HEK293 (cell line): Measurements from ENCODE around the gene CLEC4A.
A peak's percentile ranks its signal among the peaks of the same experiment; 100 is the strongest.
"Not testable (repeated sequence)": the region's sequence is repeated elsewhere in the genome, so short reads cannot be mapped to it uniquely, and the experiment has no call there.

Experiments
- CTCF ChIA-PET: fragments of 350-600 bp; formaldehyde crosslinking; extraction: SDS; loops from one replicate; lab custom pipeline; 2021; ENCODE audit warnings: antibody characterized with exemption; lab: Yijun Ruan, JAX
- POLR2A ChIA-PET: fragments of 300-600 bp; formaldehyde crosslinking; extraction: SDS; loops from one replicate; lab custom pipeline; 2020; ENCODE audit warnings: antibody characterized with exemption, inconsistent platforms; lab: Yijun Ruan, JAX
- H3K27ac ChIP-seq: fragments of 200-500 bp; sonication (Bioruptor generic); 2 replicates; pipeline ENCODE4 v1.5.1; 2014; ENCODE audit warnings: low read depth, low read length, control low read depth, inconsistent platforms; ENCODE audit errors: extremely low read depth
- H3K36me3 ChIP-seq, 2 experiments: fragments of 200-500 bp in 1 of 2; sonication (Bioruptor generic) in 1 of 2; 1 replicate in 1 of 2; 2 replicates in 1 of 2; pipeline ENCODE4 v1.5.1; 2014 to 2017; ENCODE audit warnings: inconsistent platforms in 2 of 2, low read length in 2 of 2; ENCODE audit not compliant: control insufficient read depth in 2 of 2, insufficient read depth in 1 of 2
- H3K4me1 ChIP-seq: fragments of 200-500 bp; sonication (Bioruptor generic); 2 replicates; pipeline ENCODE4 v1.5.1; 2014; ENCODE audit warnings: mild to moderate bottlenecking, low read length, inconsistent platforms; ENCODE audit not compliant: control insufficient read depth, insufficient read depth
- H3K4me3 ChIP-seq: 2 replicates; pipeline ENCODE4 v1.5.1; 2011; ENCODE audit warnings: low read depth, mild to moderate bottlenecking, control low read depth, low read length, moderate library complexity
- H3K9me3 ChIP-seq: fragments of 200-500 bp; sonication (Bioruptor generic); 2 replicates; pipeline ENCODE4 v1.5.1; 2014; ENCODE audit warnings: low read depth, low read length, inconsistent platforms; ENCODE audit not compliant: control insufficient read depth, insufficient read depth
- CTCF ChIP-seq: fragments of 450-650 bp; formaldehyde crosslinking; IDR thresholded peaks from 2 replicates; pipeline ENCODE4 v1.5.1; 2016; ENCODE audit warnings: missing biosample characterization, missing genetic modification characterization
- IKZF3 ChIP-seq: fragments of 450-650 bp; IDR thresholded peaks from 2 replicates; pipeline ENCODE4 v1.5.0; 2018; ENCODE audit warnings: missing biosample characterization, mild to moderate bottlenecking, missing genetic modification characterization, moderate library complexity
- ZBTB17 ChIP-seq: fragments of 450-650 bp; formaldehyde crosslinking; IDR thresholded peaks from 2 replicates; pipeline ENCODE4 v1.5.1; 2016; ENCODE audit warnings: missing biosample characterization, missing genetic modification characterization
- ZNF426 ChIP-seq: fragments of 450-650 bp; formaldehyde crosslinking; IDR thresholded peaks from 2 replicates; pipeline ENCODE4 v1.5.1; 2017; ENCODE audit warnings: missing biosample characterization, missing genetic modification characterization, mild to moderate bottlenecking, inconsistent platforms, moderate library complexity
- ZNF623 ChIP-seq: fragments of 450-650 bp; formaldehyde crosslinking; IDR thresholded peaks from 2 replicates; pipeline ENCODE4 v1.5.1; 2016; ENCODE audit warnings: missing biosample characterization, missing genetic modification characterization
- ZSCAN16 ChIP-seq: fragments of 450-650 bp; formaldehyde crosslinking; IDR thresholded peaks from 2 replicates; pipeline ENCODE4 v1.5.1; 2016; ENCODE audit warnings: missing biosample characterization, missing genetic modification characterization

CLEC4A gene

DNA sequence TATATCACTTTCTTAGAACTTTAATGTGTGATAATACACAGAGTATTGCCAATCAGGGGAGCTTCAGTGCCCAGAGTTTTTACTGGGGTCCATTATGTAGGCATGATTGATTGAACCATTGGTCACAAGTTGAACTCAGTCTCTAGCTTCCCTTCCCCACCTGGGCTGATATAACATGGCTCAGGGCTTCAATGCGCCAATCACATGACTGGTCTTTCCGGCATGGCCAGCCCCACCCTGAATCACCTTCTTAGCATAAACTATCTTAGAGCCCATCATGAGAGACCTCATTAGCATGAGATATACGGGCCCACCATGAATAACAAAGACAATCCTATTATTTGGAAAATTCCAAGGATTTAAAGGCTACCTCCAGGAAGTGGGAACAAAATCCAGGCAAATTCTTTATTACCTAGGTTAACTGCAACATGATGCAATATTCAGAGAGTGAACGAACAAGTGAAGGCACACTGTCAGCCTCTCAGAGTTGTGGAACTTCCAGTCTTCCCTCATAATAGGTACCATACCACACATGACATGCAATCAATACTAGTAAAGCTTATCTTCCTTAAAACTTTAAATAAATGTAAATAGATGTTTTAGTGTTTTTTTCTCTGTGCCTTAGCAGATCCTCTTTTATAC is 3.2 kb upstream of the CLEC4A start (continued):
- no peak for TF ChIP-seq ZSCAN16 (tag by site-specific recombination)
- TF ChIP-seq, all 188 proteins: peak for 0

GRCh38 chr12:8127138-8127537 is 3.7 kb downstream of the CLEC4A start:
- POLR2A ChIA-PET = no interaction called here
- no peak for TF ChIP-seq ZNF623 (tag by site-specific recombination)
- TF ChIP-seq, all 188 proteins: peak for 0
- H3K4me1 ChIP-seq = no peaks in the 10 kb centered on the region
- no peaks in the 10 kb centered on the region; a peak in 1 of 3 replicates for H3K36me3 ChIP-seq
- H3K9me3 ChIP-seq = no peaks in the 10 kb centered on the region
- CTCF ChIA-PET = no interaction called here
- no peak overlapping the region for H3K4me3 ChIP-seq
- H3K27ac ChIP-seq = no peak overlapping the region

- H3K36me3 ChIP-seq, POLR2A ChIA-PET: not testable (repeated sequence)
These were observed 10.4 kb downstream of the CLEC4A start for GRCh38 chr12:8133636-8134397.

DNA sequence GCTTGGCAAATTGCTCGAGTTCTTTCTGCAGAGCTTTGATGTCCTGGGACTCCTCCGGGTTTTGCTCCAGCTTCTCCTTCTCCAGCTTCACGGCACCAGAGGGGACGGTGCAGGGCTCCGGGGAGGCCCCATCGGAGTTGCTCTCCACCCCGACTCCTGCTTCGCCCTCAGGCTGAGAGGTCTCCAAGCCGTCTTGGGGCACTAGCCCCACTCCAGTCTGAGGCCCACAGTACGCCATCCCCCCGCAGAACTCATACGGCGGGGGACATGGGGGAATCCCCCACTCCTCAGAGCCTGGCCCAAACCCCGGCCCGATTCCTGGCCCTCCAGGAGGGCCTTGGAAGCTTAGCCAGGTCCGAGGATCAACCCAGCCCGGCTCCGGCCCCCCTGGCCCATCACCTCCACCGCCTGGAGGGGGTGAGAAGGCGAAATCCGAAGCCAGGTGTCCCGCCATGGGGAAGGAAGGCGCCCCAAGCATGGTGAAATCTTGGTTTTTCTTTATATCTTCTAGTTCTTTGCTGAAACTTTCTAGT is 11.0 kb downstream of the CLEC4A start:
- POLR2A ChIA-PET, H3K27ac ChIP-seq, H3K4me1 ChIP-seq, H3K9me3 ChIP-seq, CTCF ChIA-PET, H3K36me3 ChIP-seq, H3K4me3 ChIP-seq: not testable (repeated sequence)

More at GRCh38 chr12:8133636-8134397, 10.4 kb downstream of the CLEC4A start:
- not testable (repeated sequence) for H3K27ac ChIP-seq, H3K9me3 ChIP-seq, H3K4me1 ChIP-seq, H3K4me3 ChIP-seq
- CTCF ChIA-PET = interaction anchor here (0.6 to 1.0 kb wide), 3 partner anchors 11 to 907 kb away, joined by 3 to 4 read pairs (median 3); no protein-coding TSS in a partner anchor

DNA sequence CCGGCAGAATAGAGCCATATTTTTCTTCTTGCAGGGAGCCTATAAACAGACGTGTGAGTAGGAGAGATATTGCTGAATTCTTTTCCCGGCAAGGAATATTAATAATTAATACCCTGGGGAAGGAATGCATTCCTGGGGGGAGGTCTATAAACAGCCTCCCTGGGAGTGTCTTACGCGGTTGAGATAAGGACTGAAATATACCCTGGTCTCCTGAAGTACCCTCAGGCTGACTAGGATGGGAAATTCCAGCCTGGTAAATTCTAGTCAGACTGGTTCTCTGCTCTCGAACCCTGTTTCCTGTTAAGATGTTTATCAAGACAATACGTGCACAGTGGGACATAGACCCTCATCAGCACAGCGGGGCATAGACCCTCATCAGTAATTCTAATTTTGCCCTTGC is 18.2 kb downstream of the CLEC4A start:
- H3K4me3 ChIP-seq, H3K9me3 ChIP-seq, H3K27ac ChIP-seq, H3K36me3 ChIP-seq, CTCF ChIA-PET, POLR2A ChIA-PET, H3K4me1 ChIP-seq: not testable (repeated sequence)

DNA sequence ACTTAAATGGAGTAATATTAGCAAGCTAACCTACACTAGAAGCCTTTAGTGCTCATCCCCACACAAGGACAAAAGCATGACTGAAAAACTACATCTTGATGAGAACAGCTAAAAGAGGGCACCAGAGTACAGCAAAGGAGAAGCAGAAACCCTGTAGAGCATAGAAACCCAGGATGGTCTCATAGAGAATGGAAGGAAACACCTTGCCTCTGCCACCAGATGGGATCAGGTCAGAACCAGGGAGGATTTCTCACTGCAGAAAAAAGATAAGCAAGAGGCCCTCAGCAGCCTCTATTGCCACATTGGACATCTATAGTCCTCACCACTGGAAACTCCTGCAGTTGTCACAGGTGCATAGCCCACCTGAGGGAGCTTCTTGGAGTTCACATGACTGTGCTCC is 19.8 kb downstream of the CLEC4A start:
- Histone ChIP-seq H3K36me3 (no peaks in the 10 kb centered on the region), H3K9me3 (no peaks in the 10 kb centered on the region), H3K4me1 (no peaks in the 10 kb centered on the region), H3K4me3 (no peak overlapping the region), H3K27ac (no peak overlapping the region)
- POLR2A ChIA-PET = no interaction called here
- TF ChIP-seq CTCF (tag by site-specific recombination) (peak; percentile 21; the same call in 1 of the 2 replicates), ZNF426 (tag by site-specific recombination) (no peak), ZBTB17 (tag by site-specific recombination) (no peak), IKZF3 (tag by site-specific recombination) (no peak)
- TF ChIP-seq, all 188 proteins: peak for 1
- CTCF ChIA-PET = no interaction called here
